HAP-1 (cell line): Measurements from ENCODE around the gene DRD4.

Experiments used
- DNase-seq, 2 experiments: peaks; one replicate each; pipeline ENCODE4 v3.0.0-alpha.2; 2016 to 2020; ENCODE audit warnings: low spot score in 2 of 2
- H3K27me3 ChIP-seq: fragments of 250-450 bp; sonication (Bioruptor Pico); 2 replicates; pipeline ENCODE4 v1.5.1; 2020; ENCODE audit warnings: low read depth, mild to moderate bottlenecking, moderate library complexity
- H3K36me3 ChIP-seq: fragments of 250-450 bp; sonication (Bioruptor Pico); replicated peaks from 2 replicates; pipeline ENCODE4 v1.5.1; 2020; ENCODE audit warnings: mild to moderate bottlenecking
- H3K4me1 ChIP-seq: fragments of 250-450 bp; sonication (Bioruptor Pico); 2 replicates; pipeline ENCODE4 v1.5.1; 2020; ENCODE audit warnings: mild to moderate bottlenecking
- H3K4me3 ChIP-seq: fragments of 250-450 bp; sonication (Bioruptor Pico); 2 replicates; pipeline ENCODE4 v1.5.1; 2020; ENCODE audit warnings: mild to moderate bottlenecking, moderate library complexity
- H3K9me3 ChIP-seq: fragments of 250-450 bp; sonication (Bioruptor Pico); 2 replicates; pipeline ENCODE4 v1.5.1; 2020; ENCODE audit warnings: mild to moderate bottlenecking, moderate library complexity
- in situ Hi-C: fragments of 300-500 bp; cut with MboI; formaldehyde crosslinking; loops from 3 replicates; pipeline ENCODE4 v1.14.3; 2020; ENCODE audit warnings: low sequenced_read_pairs, inconsistent platforms, mixed read lengths

The DRD4 gene

GRCh38 chr11:636511-637332 lies at the start of gene DRD4:
TSS of gene DRD4 (plus strand) at chr11:637269. CDS start at chr11:637305, 36 bp downstream.
- Histone ChIP-seq H3K4me1 (peaks cover 4% of the 10 kb centered on the region), H3K4me3 (no peak within 1 kb of the TSS), H3K36me3 (no peaks in the 10 kb centered on the region; the same call in 1 of the 2 replicates), H3K9me3 (no peaks in the 10 kb centered on the region), H3K27me3 (no peaks in the 10 kb centered on the region)
- no peak for DNase-seq
- in situ Hi-C loops: no loop called here

- in situ Hi-C loops: no loop called here
- H3K27me3 ChIP-seq: no peaks in the 10 kb centered on the region
- DNase-seq: no peak
- no peak overlapping the region for H3K4me3 ChIP-seq
- H3K36me3 ChIP-seq: peaks cover 72% of the 10 kb centered on the region
- H3K4me1 ChIP-seq: no peaks in the 10 kb centered on the region
- no peaks in the 10 kb centered on the region for H3K9me3 ChIP-seq
Measured at GRCh38 chr11:587546-587945, 49.5 kb upstream of the DRD4 start.

GRCh38 chr11:587978-588380 lies 49.1 kb upstream of the DRD4 start:
- Histone ChIP-seq H3K9me3 (no peaks in the 10 kb centered on the region), H3K4me3 (no peak overlapping the region), H3K27me3 (no peaks in the 10 kb centered on the region), H3K36me3 (peaks cover 72% of the 10 kb centered on the region), H3K4me1 (no peaks in the 10 kb centered on the region)
- in situ Hi-C loops: no loop called here
- no peak for DNase-seq

- Histone ChIP-seq H3K9me3 (no peaks in the 10 kb centered on the region), H3K36me3 (peaks cover 82% of the 10 kb centered on the region), H3K4me1 (no peaks in the 10 kb centered on the region), H3K4me3 (no peak overlapping the region), H3K27me3 (no peaks in the 10 kb centered on the region)
- in situ Hi-C loops: no loop called here
- no peak for DNase-seq
Measured at GRCh38 chr11:589798-590197, 47.3 kb upstream of the DRD4 start.

- peaks cover 91% of the 10 kb centered on the region for H3K36me3 ChIP-seq
Measured at GRCh38 chr11:590997-591396, 46.1 kb upstream of the DRD4 start.

GRCh38 chr11:592501-592900 lies 44.6 kb upstream of the DRD4 start:
- Histone ChIP-seq H3K4me3 (no peak overlapping the region), H3K4me1 (no peaks in the 10 kb centered on the region), H3K9me3 (no peaks in the 10 kb centered on the region), H3K27me3 (no peaks in the 10 kb centered on the region), H3K36me3 (peaks cover 88% of the 10 kb centered on the region)
- in situ Hi-C loops: no loop called here
- DNase-seq: no peak

More at GRCh38 chr11:590997-591396, 46.1 kb upstream of the DRD4 start:
- in situ Hi-C loops: no loop called here
- no peaks in the 10 kb centered on the region for H3K27me3 ChIP-seq
- H3K9me3 ChIP-seq: no peaks in the 10 kb centered on the region
- H3K4me1 ChIP-seq: no peaks in the 10 kb centered on the region
- no peak overlapping the region for H3K4me3 ChIP-seq
- no peak for DNase-seq

GRCh38 chr11:592918-593317 lies 44.2 kb upstream of the DRD4 start:
- peaks cover 88% of the 10 kb centered on the region for H3K36me3 ChIP-seq
- no peak for DNase-seq
- in situ Hi-C loops: no loop called here

GRCh38 chr11:593347-593746 lies 43.7 kb upstream of the DRD4 start:
- Histone ChIP-seq H3K27me3 (no peaks in the 10 kb centered on the region), H3K9me3 (no peaks in the 10 kb centered on the region), H3K4me3 (no peak overlapping the region), H3K4me1 (no peaks in the 10 kb centered on the region), H3K36me3 (peaks cover 88% of the 10 kb centered on the region)
- in situ Hi-C loops: no loop called here
- DNase-seq: no peak

More at GRCh38 chr11:592918-593317, 44.2 kb upstream of the DRD4 start:
- no peaks in the 10 kb centered on the region for H3K9me3 ChIP-seq
- H3K27me3 ChIP-seq: no peaks in the 10 kb centered on the region
- H3K4me1 ChIP-seq: no peaks in the 10 kb centered on the region
- H3K4me3 ChIP-seq: no peak overlapping the region

- Histone ChIP-seq H3K9me3 (no peaks in the 10 kb centered on the region), H3K4me1 (no peaks in the 10 kb centered on the region), H3K27me3 (no peaks in the 10 kb centered on the region), H3K36me3 (peaks cover 84% of the 10 kb centered on the region), H3K4me3 (no peak overlapping the region)
- in situ Hi-C loops: no loop called here
- no peak for DNase-seq
Measured at GRCh38 chr11:595400-595799, 41.7 kb upstream of the DRD4 start.

- in situ Hi-C loops: no loop called here
- H3K4me3 ChIP-seq: no peak overlapping the region
- peaks cover 81% of the 10 kb centered on the region for H3K36me3 ChIP-seq
- no peak for DNase-seq
- H3K27me3 ChIP-seq: no peaks in the 10 kb centered on the region
- H3K9me3 ChIP-seq: no peaks in the 10 kb centered on the region
- H3K4me1 ChIP-seq: no peaks in the 10 kb centered on the region
Measured at GRCh38 chr11:596374-596773, 40.7 kb upstream of the DRD4 start.

- H3K4me1 ChIP-seq: no peaks in the 10 kb centered on the region
- H3K4me3 ChIP-seq: no peak overlapping the region
- in situ Hi-C loops: no loop called here
- no peaks in the 10 kb centered on the region for H3K27me3 ChIP-seq
- peaks cover 84% of the 10 kb centered on the region for H3K36me3 ChIP-seq
- H3K9me3 ChIP-seq: no peaks in the 10 kb centered on the region
- no peak for DNase-seq
Measured at GRCh38 chr11:597166-597725, 39.8 kb upstream of the DRD4 start.

GRCh38 chr11:598005-598680 lies 38.9 kb upstream of the DRD4 start:
- in situ Hi-C loops: no loop called here
- no peak for DNase-seq
- peaks cover 82% of the 10 kb centered on the region for H3K36me3 ChIP-seq
- H3K9me3 ChIP-seq: no peaks in the 10 kb centered on the region
- H3K4me1 ChIP-seq: no peaks in the 10 kb centered on the region
- H3K27me3 ChIP-seq: no peaks in the 10 kb centered on the region
- H3K4me3 ChIP-seq: no peak overlapping the region

- Histone ChIP-seq H3K27me3 (no peaks in the 10 kb centered on the region), H3K4me3 (no peak overlapping the region), H3K4me1 (no peaks in the 10 kb centered on the region), H3K36me3 (peaks cover 81% of the 10 kb centered on the region), H3K9me3 (no peaks in the 10 kb centered on the region)
- in situ Hi-C loops: no loop called here
- no peak for DNase-seq
Measured at GRCh38 chr11:601573-602245, 35.4 kb upstream of the DRD4 start.

- in situ Hi-C loops: no loop called here
- H3K36me3 ChIP-seq: peaks cover 83% of the 10 kb centered on the region
- no peak for DNase-seq
- H3K4me1 ChIP-seq: no peaks in the 10 kb centered on the region
- no peaks in the 10 kb centered on the region for H3K27me3 ChIP-seq
- no peaks in the 10 kb centered on the region for H3K9me3 ChIP-seq
- H3K4me3 ChIP-seq: no peak overlapping the region
Measured at GRCh38 chr11:603154-603553, 33.9 kb upstream of the DRD4 start.
